Stomach (tissue), 4 donors: ENCODE measurements around the gene ELMOD1.

Source experiments
- CTCF ChIP-seq, 7 experiments: fragments of 450-650 bp in 4 of 7; fragments of 200-600 bp in 3 of 7; sonication (generic) in 3 of 7; IDR thresholded peaks; one replicate each; pipeline ENCODE4 v1.5.1; 2016 to 2019; ENCODE audit warnings: antibody characterized with exemption in 7 of 7, control low read depth in 2 of 7, mild to moderate bottlenecking in 1 of 7
- POLR2A ChIP-seq, 4 donors: fragments of 450-650 bp; IDR thresholded peaks; one replicate each; pipeline ENCODE4 v1.6.1; 2016; ENCODE audit warnings: antibody characterized with exemption in 4 of 4, control low read depth in 2 of 4, mild to moderate bottlenecking in 1 of 4, moderate library complexity in 1 of 4
- POLR2AphosphoS5 ChIP-seq, 3 donors: sonication (generic); formaldehyde crosslinking; IDR thresholded peaks; one replicate each; pipeline ENCODE4 v1.6.1; 2016; ENCODE audit warnings: antibody characterized with exemption in 3 of 3

- no peak for TF ChIP-seq POLR2A (IDR thresholded peaks at IDR 0.05)
- no peak for TF ChIP-seq CTCF (IDR thresholded peaks at IDR 0.05)
- TF ChIP-seq POLR2AphosphoS5 (IDR thresholded peaks at IDR 0.05) = no peak
Observed at GRCh38 chr11:107669893-107670601, 79.1 kb downstream of the ELMOD1 start.
